ENCODE data around the gene GRID2.

- TF ChIP-seq POLR2A (IDR thresholded peaks at IDR 0.05; ENCODE audit: low read length) (no peak), GATA1 (IDR thresholded peaks at IDR 0.05; ENCODE audit: low read depth, low read length) (no peak)
These were observed 568.8 kb downstream of the GRID2 start for GRCh38 chr4:92872604-92873003.

Data from erythroblast (primary cell).